Transverse colon (tissue), 4 donors: ENCODE data around the gene ADK.

Experiments used
- CTCF ChIP-seq, 5 experiments: fragments of 200-600 bp in 3 of 5; fragments of 450-650 bp in 2 of 5; sonication (generic) in 3 of 5; IDR thresholded peaks; 1 replicate in 2 of 5; 2 replicates in 3 of 5; pipeline ENCODE4 v1.5.1; 2016 to 2017; ENCODE audit warnings: antibody characterized with exemption in 5 of 5, inconsistent platforms in 3 of 5, mild to moderate bottlenecking in 2 of 5, moderate library complexity in 1 of 5
- EP300 ChIP-seq: sonication (generic); formaldehyde crosslinking; IDR thresholded peaks from one replicate; pipeline ENCODE4 v1.6.1; 2017; ENCODE audit warnings: antibody characterized with exemption, low read depth
- POLR2A ChIP-seq: fragments of 450-650 bp; IDR thresholded peaks from one replicate; pipeline ENCODE4 v1.6.1; 2016; ENCODE audit warnings: antibody characterized with exemption, mild to moderate bottlenecking, moderate library complexity
- POLR2AphosphoS5 ChIP-seq, 3 donors: sonication (generic); formaldehyde crosslinking; IDR thresholded peaks; one replicate each; pipeline ENCODE4 v1.6.1; 2016; ENCODE audit warnings: antibody characterized with exemption in 3 of 3

DNA sequence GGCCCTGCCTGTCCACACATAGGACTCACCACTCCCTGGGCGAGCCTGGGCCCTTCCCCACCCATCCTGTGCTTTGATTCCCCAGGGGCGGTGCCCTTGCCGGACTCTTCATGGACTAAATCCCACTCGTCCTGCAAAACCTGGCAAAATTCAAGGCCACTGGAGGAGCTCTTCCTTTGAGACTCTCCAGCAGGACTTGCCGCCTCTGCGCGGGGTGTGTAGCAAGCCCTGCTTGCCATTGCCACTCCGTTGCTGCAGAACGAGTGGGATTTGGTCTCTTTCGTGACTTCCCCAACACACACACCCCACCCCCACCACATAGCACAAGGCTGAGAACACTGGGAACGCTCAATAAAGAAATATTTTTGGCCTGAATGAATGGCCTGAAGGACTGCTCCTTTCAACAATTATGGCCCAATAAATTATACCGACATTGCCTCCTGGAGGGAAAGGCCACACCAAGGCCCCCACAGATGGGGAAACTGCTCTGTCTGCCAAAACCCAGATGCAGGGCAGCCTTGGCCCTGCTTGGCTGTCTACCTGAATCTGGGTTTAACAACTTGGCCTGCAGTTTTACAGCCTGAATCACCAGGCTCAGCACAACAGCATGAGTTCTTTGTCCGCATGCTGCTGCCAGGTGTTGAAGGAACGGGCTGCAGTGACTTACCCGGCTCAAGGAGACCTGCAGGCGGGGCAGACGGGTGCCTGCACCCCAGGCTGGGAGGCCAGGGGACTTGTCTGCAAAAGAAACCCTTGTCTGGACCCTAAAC, 602.6 kb downstream of the ADK start:
- TF ChIP-seq EP300 (no peak), POLR2AphosphoS5 (IDR thresholded peaks at IDR 0.05) (peak; percentile 8 to 35 (median 22)), CTCF (IDR thresholded peaks at IDR 0.05) (no peak), POLR2A (no peak)
